Measurements from ENCODE around the gene AMER3. TPM values are rescaled to one million over a fixed set of nuclear protein-coding genes. Genes with fewer than 3 reads are reported as not detected.

AMER3 gene
- total and polyA plus RNA-seq, 2 experiments from 2014 or later: 0.05 to 0.49 TPM

Other genes starting within 250 kb of the AMER3 start
- gene POTEI, start 246.2 kb upstream of the AMER3 start, total RNA-seq (2014; rRNA removed; shearing (Covaris generic)): 0.08 and 0.56 TPM in 2 replicates
- 0.24 and 0.30 TPM in 2 replicates for gene POTEI, start 246.2 kb upstream of the AMER3 start, polyA plus RNA-seq (2016; fragmentation: Nextera tagmentation; extraction: Ambion mirVana)
- gene CFC1B, start 234.3 kb upstream of the AMER3 start, total RNA-seq (2014; rRNA removed; shearing (Covaris generic)): not detected in 2 replicates
- gene CFC1B, start 234.3 kb upstream of the AMER3 start, polyA plus RNA-seq (2016; fragmentation: Nextera tagmentation; extraction: Ambion mirVana): not detected in 2 replicates
- gene CFC1, start 156.0 kb upstream of the AMER3 start, total RNA-seq (2014; rRNA removed; shearing (Covaris generic)): not detected in 2 replicates
- 0.28 and 0.66 TPM in 2 replicates for gene CFC1, start 156.0 kb upstream of the AMER3 start, polyA plus RNA-seq (2016; fragmentation: Nextera tagmentation; extraction: Ambion mirVana)
- gene POTEJ, start 144.1 kb upstream of the AMER3 start, total RNA-seq (2014; rRNA removed; shearing (Covaris generic)): 0.63 TPM in 1 of 2 replicates, not detected in the other
- 0.06 TPM in 1 of 2 replicates, not detected in the other for gene POTEJ, start 144.1 kb upstream of the AMER3 start, polyA plus RNA-seq (2016; fragmentation: Nextera tagmentation; extraction: Ambion mirVana)
- gene GPR148, start 26.5 kb upstream of the AMER3 start, total RNA-seq (2014; rRNA removed; shearing (Covaris generic)): not detected in 2 replicates
- gene GPR148, start 26.5 kb upstream of the AMER3 start, polyA plus RNA-seq (2016; fragmentation: Nextera tagmentation; extraction: Ambion mirVana): 0.16 TPM in 1 of 2 replicates, not detected in the other
- 11.8 and 16.6 TPM in 2 replicates for gene ARHGEF4, start 81.4 kb downstream of the AMER3 start, total RNA-seq (2014; rRNA removed; shearing (Covaris generic))
- 4.6 and 6.9 TPM in 2 replicates for gene ARHGEF4, start 81.4 kb downstream of the AMER3 start, polyA plus RNA-seq (2016; fragmentation: Nextera tagmentation; extraction: Ambion mirVana)